Esophagus squamous epithelium (tissue), 4 donors: ENCODE data around the gene NKAPL.

Experiments
- CTCF ChIP-seq, 6 experiments: fragments of 450-650 bp in 4 of 6; fragments of 200-600 bp in 2 of 6; sonication (generic) in 2 of 6; IDR thresholded peaks; one replicate each; pipeline ENCODE4 v1.5.1; 2016 to 2019; ENCODE audit warnings: antibody characterized with exemption in 6 of 6, mild to moderate bottlenecking in 4 of 6, moderate library complexity in 4 of 6
- POLR2A ChIP-seq, 4 donors: fragments of 450-650 bp; IDR thresholded peaks; one replicate each; pipeline ENCODE4 v1.6.1; 2017; ENCODE audit warnings: antibody characterized with exemption in 4 of 4, mild to moderate bottlenecking in 4 of 4, moderate library complexity in 3 of 4

GRCh38 chr6:28240471-28240870, 18.6 kb upstream of the NKAPL start:
- TF ChIP-seq CTCF (IDR thresholded peaks at IDR 0.05), result no peak
- no peak for TF ChIP-seq POLR2A (IDR thresholded peaks at IDR 0.05)
